Keratinocyte (primary cell): ENCODE data around the gene TBC1D5. TPM values are rescaled to one million over a fixed set of nuclear protein-coding genes. Genes with fewer than 3 reads are reported as not detected.

Experiments
- DNase-seq: peaks from one replicate; pipeline ENCODE4 v3.0.0-alpha.2; 2011; ENCODE audit warnings: low read depth, missing footprints, low spot score
- FAIRE-seq: peaks from 2 replicates; lab custom pipeline; 2011; peaks lifted over from hg19 to GRCh38; lab: Jason Lieb, UNC
- H2AFZ ChIP-seq: 2 replicates; pipeline ENCODE4 v1.6.0; 2012; ENCODE audit warnings: low read length, control low read depth, inconsistent platforms; ENCODE audit not compliant: control insufficient read depth
- H3K27ac ChIP-seq: 2 replicates; pipeline ENCODE4 v1.5.1; 2011; ENCODE audit warnings: low read length; ENCODE audit not compliant: control insufficient read depth, insufficient read depth
- H3K27me3 ChIP-seq: 3 replicates; pipeline ENCODE4 v1.6.0; 2011; ENCODE audit warnings: low read length; ENCODE audit not compliant: control insufficient read depth, insufficient read depth; ENCODE audit errors: extremely low read depth
- H3K36me3 ChIP-seq, 2 experiments: 2 replicates in 1 of 2; 3 replicates in 1 of 2; pipeline ENCODE4 v1.5.1; 2011; ENCODE audit warnings: low read length in 2 of 2, mild to moderate bottlenecking in 1 of 2; ENCODE audit not compliant: control insufficient read depth in 2 of 2, insufficient read depth in 2 of 2; ENCODE audit errors: extremely low read depth in 1 of 2
- H3K4me1 ChIP-seq: 3 replicates; pipeline ENCODE4 v1.5.1; 2011; ENCODE audit warnings: low read length; ENCODE audit not compliant: control insufficient read depth, insufficient read depth; ENCODE audit errors: extremely low read depth
- H3K4me2 ChIP-seq: 3 replicates; pipeline ENCODE4 v1.6.0; 2011; ENCODE audit warnings: low read depth, low read length; ENCODE audit not compliant: control insufficient read depth, insufficient read depth; ENCODE audit errors: extremely low read depth
- H3K4me3 ChIP-seq, 3 experiments: fragments of 200-600 bp in 1 of 3; sonication (generic) in 1 of 3; 2 replicates in 2 of 3; 3 replicates in 1 of 3; pipeline ENCODE4 v1.5.1; 2011 to 2016; ENCODE audit warnings: low read length in 3 of 3, mild to moderate bottlenecking in 3 of 3, control low read depth in 2 of 3, inconsistent platforms in 1 of 3, low read depth in 1 of 3, mixed read lengths in 1 of 3, mixed run types in 1 of 3, moderate library complexity in 1 of 3; ENCODE audit not compliant: control insufficient read depth in 2 of 3, insufficient read depth in 2 of 3; ENCODE audit errors: extremely low read depth in 1 of 3
- H3K79me2 ChIP-seq: 2 replicates; pipeline ENCODE4 v1.6.0; 2012; ENCODE audit warnings: low read length; ENCODE audit not compliant: control insufficient read depth, insufficient read depth
- H3K9ac ChIP-seq: 3 replicates; pipeline ENCODE4 v1.6.0; 2011; ENCODE audit warnings: low read length; ENCODE audit not compliant: control insufficient read depth, insufficient read depth; ENCODE audit errors: extremely low read depth
- H3K9me1 ChIP-seq: 3 replicates; pipeline ENCODE4 v1.6.0; 2011; ENCODE audit warnings: low read length; ENCODE audit not compliant: control insufficient read depth, insufficient read depth; ENCODE audit errors: extremely low read depth
- H3K9me3 ChIP-seq: 2 replicates; pipeline ENCODE4 v1.5.1; 2012; ENCODE audit warnings: low read depth, low read length; ENCODE audit not compliant: control insufficient read depth
- H4K20me1 ChIP-seq: 3 replicates; pipeline ENCODE4 v1.6.0; 2011; ENCODE audit warnings: low read length; ENCODE audit not compliant: control insufficient read depth, insufficient read depth; ENCODE audit errors: extremely low read depth
- CTCF ChIP-seq, 3 experiments: IDR thresholded peaks in 1 of 3; conservative IDR thresholded peaks in 1 of 3; optimal IDR thresholded peaks in 1 of 3; 2 replicates in 2 of 3; 3 replicates in 1 of 3; pipeline versions ENCODE3 to v1.5.1; 2011; ENCODE audit warnings: low read length in 3 of 3, mild to moderate bottlenecking in 3 of 3, moderate library complexity in 2 of 3, control low read depth in 1 of 3, inconsistent platforms in 1 of 3; ENCODE audit not compliant: insufficient read depth in 2 of 3; ENCODE audit errors: extremely low read depth in 1 of 3
- EZH2 ChIP-seq: IDR thresholded peaks from one replicate; pipeline ENCODE4 v1.6.1; 2012; ENCODE audit warnings: inconsistent platforms, mild to moderate bottlenecking, low read length, moderate library complexity
- dilution Hi-C: fragments of 300-500 bp; cut with MboI; formaldehyde crosslinking; loops from one replicate; pipeline ENCODE4 v1.7.0; 2020; ENCODE audit warnings: low sequenced_read_pairs; ENCODE audit not compliant: extremely low pct_ligation_motif_present
- polyA plus RNA-seq, 5 experiments: library from polyadenylated mRNA; depleted of rRNA in 3 of 5; stranded (reverse) in 3 of 5; stranded (forward) in 1 of 5; unstranded in 1 of 5; fragments of >200 nt; gene quantifications; 1 replicate in 1 of 5; 2 replicates in 3 of 5; 3 replicates in 1 of 5; pipeline versions ENCODE4 v1.2.1 to v1.2.3, GENCODE V29; 2011 to 2012; ENCODE audit warnings: missing spikeins in 2 of 5, low read depth in 1 of 5, low replicate concordance in 1 of 5

Gene TBC1D5
- polyA plus RNA-seq, 1 donor (not counting 4 experiments of a cell fraction or from before 2014, with no cell fraction given), result 25.8 TPM

DNA sequence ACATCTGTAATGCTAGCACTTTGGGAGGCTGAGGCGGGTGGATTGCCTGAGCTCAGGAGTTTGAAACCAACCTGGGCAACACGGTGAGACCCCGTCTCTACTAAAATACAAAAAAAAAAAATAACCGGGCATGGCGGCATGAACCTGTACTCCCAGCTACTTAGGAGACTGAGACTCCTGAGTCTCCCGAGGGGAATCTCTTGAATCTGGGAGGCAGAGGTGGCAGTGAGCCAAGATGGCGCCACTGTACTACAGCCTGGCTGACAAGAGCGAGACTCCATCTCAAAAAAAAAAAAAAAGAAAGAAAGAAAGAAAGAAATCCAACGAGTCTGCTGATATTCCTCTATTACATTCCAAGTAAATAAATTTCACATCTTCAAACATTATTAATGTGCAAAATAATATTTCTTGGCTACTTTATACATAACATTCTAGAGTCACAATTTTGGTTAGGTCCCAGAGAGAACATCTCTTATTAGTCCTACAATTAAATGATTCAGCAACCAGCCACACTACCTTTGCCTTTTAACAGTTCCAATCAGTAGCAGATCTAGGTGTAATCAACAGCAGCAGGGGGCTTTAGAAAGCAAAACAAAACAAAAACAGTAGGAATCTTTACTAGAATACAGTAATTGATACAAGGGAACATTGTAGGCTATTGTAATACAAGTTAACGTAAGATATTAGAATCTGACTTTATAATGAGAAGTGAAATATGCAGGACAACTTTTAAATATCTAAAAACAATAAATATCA is 195.8 kb downstream of the TBC1D5 start:
- Histone ChIP-seq H4K20me1 (no peaks in the 10 kb centered on the region), H3K36me3 (no peaks in the 10 kb centered on the region), H3K9me1 (no peaks in the 10 kb centered on the region), H3K27me3 (no peaks in the 10 kb centered on the region), H2AFZ (no peak overlapping the region), H3K4me1 (no peaks in the 10 kb centered on the region), H3K79me2 (no peaks in the 10 kb centered on the region), H3K9me3 (no peaks in the 10 kb centered on the region), H3K4me3 (no peak overlapping the region), H3K4me2 (no peak overlapping the region), H3K9ac (no peak overlapping the region), H3K27ac (no peak overlapping the region)
- TF ChIP-seq EZH2 (no peak), CTCF (optimal IDR thresholded peaks at IDR 0.05 in 1 of 3, IDR thresholded peaks at IDR 0.05 in 1 of 3, conservative IDR thresholded peaks at IDR 0.05 in 1 of 3; ENCODE audit: extremely low read depth in 1 of 3, insufficient read depth in 2 of 3, low read length in 3 of 3) (no peak)
- dilution Hi-C loops, result no loop called here
- no peak for DNase-seq
- no peak for FAIRE-seq

DNA sequence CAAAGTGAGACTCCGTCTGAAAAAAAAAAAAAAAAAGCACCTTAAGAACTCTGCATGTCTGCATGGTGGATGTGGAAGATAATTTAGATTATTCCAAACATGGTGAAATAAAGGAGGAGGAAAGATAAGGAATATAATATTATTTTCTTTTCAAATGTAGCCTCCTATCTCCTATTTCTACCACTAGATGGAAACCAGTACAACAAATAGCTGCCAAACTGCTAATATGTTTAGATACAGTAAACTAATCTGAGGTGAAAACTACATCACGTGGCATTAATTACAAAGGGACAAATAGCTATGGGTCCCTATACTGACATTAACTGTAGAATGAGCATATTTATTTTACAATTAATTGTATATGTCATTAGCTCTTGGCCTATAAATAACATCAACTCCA is 197.8 kb downstream of the TBC1D5 start:
- Histone ChIP-seq H3K4me1 (no peaks in the 10 kb centered on the region), H3K36me3 (no peaks in the 10 kb centered on the region), H3K9me1 (no peaks in the 10 kb centered on the region), H3K79me2 (no peaks in the 10 kb centered on the region), H3K4me3 (no peak overlapping the region), H3K27me3 (no peaks in the 10 kb centered on the region), H3K9ac (no peak overlapping the region), H4K20me1 (no peaks in the 10 kb centered on the region), H2AFZ (no peak overlapping the region), H3K4me2 (no peak overlapping the region), H3K27ac (no peak overlapping the region), H3K9me3 (no peaks in the 10 kb centered on the region)
- no peak for DNase-seq
- no peak for FAIRE-seq
- TF ChIP-seq CTCF (optimal IDR thresholded peaks at IDR 0.05 in 1 of 3, IDR thresholded peaks at IDR 0.05 in 1 of 3, conservative IDR thresholded peaks at IDR 0.05 in 1 of 3; ENCODE audit: extremely low read depth in 1 of 3, insufficient read depth in 2 of 3, low read length in 3 of 3), result peak in 1 of 3 experiments; percentile 4
- no peak for TF ChIP-seq EZH2
- dilution Hi-C loops, result no loop called here
